ENCODE data around the gene DIDO1. TPM values are rescaled to one million over a fixed set of nuclear protein-coding genes. Genes with fewer than 3 reads are reported as not detected.
A peak's percentile ranks its signal among the peaks of the same experiment; 100 is the strongest.

DIDO1 gene
- total RNA-seq, 4 donors from 2014 or later: 72.5 to 143 (median 105) TPM

- TF ChIP-seq POLR2A (IDR thresholded peaks at IDR 0.05): no peak
- no peak for TF ChIP-seq CTCF (IDR thresholded peaks at IDR 0.05)
- Histone ChIP-seq H3K36me3 (no peaks in the 10 kb centered on the region), H3K4me3 (no peak overlapping the region), H3K27ac (peak overlapping the region in 1 of 4 donors; percentile 74), H3K9me3 (no peaks in the 10 kb centered on the region), H3K27me3 (no peaks in the 10 kb centered on the region), H3K4me1 (peaks cover 2 to 22% (median 13%) of the 10 kb centered on the region in 4 donors)
- no peak for DNase-seq
Measured at GRCh38 chr20:62835931-62836861, 90.1 kb downstream of the DIDO1 start.

- no peak for DNase-seq
- Histone ChIP-seq H3K27ac (no peak overlapping the region), H3K36me3 (no peaks in the 10 kb centered on the region), H3K4me3 (no peak overlapping the region), H3K4me1 (peaks cover 2 to 28% (median 14%) of the 10 kb centered on the region in 4 donors), H3K27me3 (no peaks in the 10 kb centered on the region), H3K9me3 (no peaks in the 10 kb centered on the region)
- TF ChIP-seq CTCF (IDR thresholded peaks at IDR 0.05) (no peak), POLR2A (IDR thresholded peaks at IDR 0.05) (no peak)
Measured at GRCh38 chr20:62834967-62835730, 91.2 kb downstream of the DIDO1 start.

- Histone ChIP-seq H3K4me1 (peaks cover 2 to 28% (median 14%) of the 10 kb centered on the region in 4 donors), H3K4me3 (peak overlapping the region in 3 of 4 donors; percentile 22 to 38 (median 31)), H3K27me3 (no peaks in the 10 kb centered on the region), H3K27ac (peak overlapping the region in 3 of 4 donors; percentile 69 to 81 (median 71)), H3K36me3 (no peaks in the 10 kb centered on the region), H3K9me3 (no peaks in the 10 kb centered on the region)
- TF ChIP-seq POLR2A (IDR thresholded peaks at IDR 0.05) (no peak), CTCF (IDR thresholded peaks at IDR 0.05) (no peak)
- DNase-seq: peak in 2 of 3 donors; percentile 51 to 72
Measured at GRCh38 chr20:62832951-62833391, 93.3 kb downstream of the DIDO1 start.

- TF ChIP-seq POLR2A (IDR thresholded peaks at IDR 0.05) (no peak), CTCF (IDR thresholded peaks at IDR 0.05) (peak in 1 of 6 experiments; percentile 10)
- DNase-seq: peak; percentile 52 to 93 (median 93)
- no peaks in the 10 kb centered on the region for H3K27me3 ChIP-seq
- H3K9me3 ChIP-seq: no peaks in the 10 kb centered on the region
- H3K4me1 ChIP-seq: peaks cover 2 to 28% (median 12%) of the 10 kb centered on the region in 4 donors
- H3K4me3 ChIP-seq: peak overlapping the region in 3 of 4 donors; percentile 22 to 38 (median 31)
- peak overlapping the region in 3 of 4 donors; percentile 69 to 81 (median 71) for H3K27ac ChIP-seq
- H3K36me3 ChIP-seq: no peaks in the 10 kb centered on the region
Measured at GRCh38 chr20:62832212-62832922, 93.9 kb downstream of the DIDO1 start.

- Histone ChIP-seq H3K4me1 (peaks cover 2 to 28% (median 12%) of the 10 kb centered on the region in 4 donors), H3K36me3 (no peaks in the 10 kb centered on the region), H3K9me3 (no peaks in the 10 kb centered on the region), H3K4me3 (peak overlapping the region in 2 of 4 donors; percentile 22 to 38), H3K27ac (peak overlapping the region in 2 of 4 donors; percentile 71 to 81), H3K27me3 (no peaks in the 10 kb centered on the region)
- no peak for TF ChIP-seq POLR2A (IDR thresholded peaks at IDR 0.05)
- no peak for TF ChIP-seq CTCF (IDR thresholded peaks at IDR 0.05)
- DNase-seq: no peak
Measured at GRCh38 chr20:62831854-62832211, 94.5 kb downstream of the DIDO1 start.

Measured in Peyer's patch (tissue), 4 donors.